Loucy (cell line): ENCODE data around the gene CXorf65.

ENCODE experiments used
- EZH2phosphoT487 ChIP-seq: fragments of 200-600 bp; IDR thresholded peaks from 2 replicates; pipeline ENCODE4 v1.6.1; 2018; ENCODE audit warnings: antibody characterized with exemption, mild to moderate bottlenecking, moderate library complexity, borderline replicate concordance
- TF ChIP-seq, protein P1 (sequence below): fragments of 200-600 bp; sonication (generic); conservative IDR thresholded peaks from 2 replicates; pipeline ENCODE4 v1.5.1; 2014; ENCODE audit warnings: mild to moderate bottlenecking, antibody characterized with exemption, low read length

DNA sequence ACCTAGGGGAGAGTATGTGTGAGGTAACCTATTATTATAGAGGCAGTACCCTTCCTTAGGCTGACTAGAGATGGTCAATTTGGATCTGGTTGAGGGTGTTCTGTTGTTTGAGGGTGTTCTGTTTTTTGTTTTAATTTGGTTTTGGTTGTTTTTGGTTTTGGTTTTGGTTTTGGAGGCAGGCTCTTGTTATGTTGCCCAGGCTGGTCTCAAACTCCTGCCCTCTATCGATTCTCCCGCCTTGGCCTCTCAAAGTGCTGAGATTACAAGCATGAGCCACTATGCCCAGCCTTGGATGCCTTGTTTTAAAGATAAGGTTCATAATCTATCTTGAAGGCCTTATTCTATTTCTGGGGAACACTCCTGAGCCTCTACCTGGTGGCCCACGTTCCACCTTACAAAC lies 912 bp downstream of the CXorf65 start:
- no peak for TF ChIP-seq EZH2phosphoT487
- TF ChIP-seq, protein P1, sequence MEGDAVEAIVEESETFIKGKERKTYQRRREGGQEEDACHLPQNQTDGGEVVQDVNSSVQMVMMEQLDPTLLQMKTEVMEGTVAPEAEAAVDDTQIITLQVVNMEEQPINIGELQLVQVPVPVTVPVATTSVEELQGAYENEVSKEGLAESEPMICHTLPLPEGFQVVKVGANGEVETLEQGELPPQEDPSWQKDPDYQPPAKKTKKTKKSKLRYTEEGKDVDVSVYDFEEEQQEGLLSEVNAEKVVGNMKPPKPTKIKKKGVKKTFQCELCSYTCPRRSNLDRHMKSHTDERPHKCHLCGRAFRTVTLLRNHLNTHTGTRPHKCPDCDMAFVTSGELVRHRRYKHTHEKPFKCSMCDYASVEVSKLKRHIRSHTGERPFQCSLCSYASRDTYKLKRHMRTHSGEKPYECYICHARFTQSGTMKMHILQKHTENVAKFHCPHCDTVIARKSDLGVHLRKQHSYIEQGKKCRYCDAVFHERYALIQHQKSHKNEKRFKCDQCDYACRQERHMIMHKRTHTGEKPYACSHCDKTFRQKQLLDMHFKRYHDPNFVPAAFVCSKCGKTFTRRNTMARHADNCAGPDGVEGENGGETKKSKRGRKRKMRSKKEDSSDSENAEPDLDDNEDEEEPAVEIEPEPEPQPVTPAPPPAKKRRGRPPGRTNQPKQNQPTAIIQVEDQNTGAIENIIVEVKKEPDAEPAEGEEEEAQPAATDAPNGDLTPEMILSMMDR = no peak
